HK-2 (cell line): ENCODE results near the gene NOC2L.
A peak's percentile ranks its signal among the peaks of the same experiment; 100 is the strongest.
"Not testable (repeated sequence)": the region's sequence is repeated elsewhere in the genome, so short reads cannot be mapped to it uniquely, and the experiment has no call there.

Source experiments
- DNase-seq: peaks from one replicate; pipeline ENCODE4 v3.0.0-alpha.2; 2018; ENCODE audit not compliant: unreplicated experiment

Gene NOC2L

GRCh38 chr1:958823-959730 is at the start of gene NOC2L:
NOC2L (minus strand) TSS chr1:959256; CDS start chr1:959240, 16 bp downstream.
- DNase-seq: peak; percentile 95

- DNase-seq: peak; percentile 35
Observed at GRCh38 chr1:1006305-1007159, 47.5 kb upstream of the NOC2L start.

GRCh38 chr1:1005774-1006304 is 46.8 kb upstream of the NOC2L start:
- DNase-seq: no peak

GRCh38 chr1:1004780-1005697 is 46.0 kb upstream of the NOC2L start:
- peak; percentile 64 for DNase-seq

- DNase-seq: no peak
Observed at GRCh38 chr1:1004420-1004779, 45.3 kb upstream of the NOC2L start.

- no peak for DNase-seq
Observed at GRCh38 chr1:1003618-1004419, 44.8 kb upstream of the NOC2L start.

GRCh38 chr1:1001057-1001783 is 42.2 kb upstream of the NOC2L start:
- peak; percentile 51 for DNase-seq

GRCh38 chr1:1000357-1001056 is 41.5 kb upstream of the NOC2L start:
- DNase-seq: peak; percentile 95

- DNase-seq: peak; percentile 95
Observed at GRCh38 chr1:999725-1000356, 40.8 kb upstream of the NOC2L start, which contains the start of gene HES4. HES4 (minus strand) TSS chr1:1000097; CDS start chr1:999973, 124 bp downstream.

- DNase-seq: peak; percentile 66
Observed at GRCh38 chr1:998995-999724, 40.1 kb upstream of the NOC2L start.

GRCh38 chr1:998745-998994 is 39.6 kb upstream of the NOC2L start:
- DNase-seq: no peak

GRCh38 chr1:997993-998744 is 39.1 kb upstream of the NOC2L start:
- DNase-seq: no peak

GRCh38 chr1:997713-997992 is 38.6 kb upstream of the NOC2L start:
- DNase-seq: no peak

- no peak for DNase-seq
Observed at GRCh38 chr1:996851-997712, 38.0 kb upstream of the NOC2L start.

- no peak for DNase-seq
Observed at GRCh38 chr1:995665-996633, 36.9 kb upstream of the NOC2L start.

- not testable (repeated sequence) for DNase-seq
Observed at GRCh38 chr1:994546-994945, 35.5 kb upstream of the NOC2L start.
